DOHH2 (cell line): ENCODE measurements around the gene SAPCD1.

Experiments used
- H3F3A ChIP-seq: fragments of 200-600 bp; sonication (generic), shearing (Covaris generic); 2 replicates; pipeline ENCODE4 v1.6.0; 2016; ENCODE audit warnings: antibody characterized with exemption, mild to moderate bottlenecking; ENCODE audit not compliant: control insufficient read depth, insufficient read depth
- H3K27ac ChIP-seq: fragments of 200-600 bp; sonication (generic); 2 replicates; pipeline ENCODE4 v1.5.1; 2014; ENCODE audit warnings: low read depth, mild to moderate bottlenecking, low read length, moderate library complexity
- H3K27me3 ChIP-seq: fragments of 200-600 bp; sonication (generic); 2 replicates; pipeline ENCODE4 v1.6.1; 2014; ENCODE audit warnings: mild to moderate bottlenecking, low read length, mixed read lengths; ENCODE audit not compliant: control insufficient read depth
- H3K36me3 ChIP-seq: fragments of 200-600 bp; sonication (generic); 2 replicates; pipeline ENCODE4 v1.6.1; 2014; ENCODE audit warnings: mild to moderate bottlenecking, low read length, moderate library complexity, mixed read lengths; ENCODE audit not compliant: control insufficient read depth
- H3K4me1 ChIP-seq: fragments of 200-600 bp; sonication (generic); 2 replicates; pipeline ENCODE4 v1.6.1; 2014; ENCODE audit warnings: mild to moderate bottlenecking, low read length, mixed read lengths; ENCODE audit not compliant: control insufficient read depth
- H3K4me2 ChIP-seq: fragments of 200-600 bp; sonication (generic); 2 replicates; pipeline ENCODE4 v1.6.0; 2014; ENCODE audit warnings: mild to moderate bottlenecking, low read length, moderate library complexity
- H3K4me3 ChIP-seq: fragments of 200-600 bp; sonication (generic); 2 replicates; pipeline ENCODE4 v1.5.1; 2014; ENCODE audit warnings: mild to moderate bottlenecking, low read length, mixed read lengths
- H3K79me2 ChIP-seq: fragments of 200-600 bp; sonication (generic); 2 replicates; pipeline ENCODE4 v1.6.1; 2014; ENCODE audit warnings: mild to moderate bottlenecking, low read length, mixed read lengths; ENCODE audit not compliant: control insufficient read depth
- H3K9me2 ChIP-seq: fragments of 200-600 bp; sonication (generic); replicated peaks from 2 replicates; pipeline ENCODE4 v1.6.1; 2014; ENCODE audit warnings: mild to moderate bottlenecking, low read length, mixed read lengths; ENCODE audit not compliant: control insufficient read depth
- H3K9me3 ChIP-seq: fragments of 200-600 bp; sonication (generic); 2 replicates; pipeline ENCODE4 v1.6.1; 2014; ENCODE audit warnings: antibody characterized with exemption, low read length, mixed read lengths; ENCODE audit not compliant: control insufficient read depth, insufficient read depth
- H4K20me1 ChIP-seq: fragments of 200-600 bp; sonication (generic); 2 replicates; pipeline ENCODE4 v1.6.0; 2014; ENCODE audit warnings: low read depth, mild to moderate bottlenecking, antibody characterized with exemption, low read length, moderate library complexity; ENCODE audit not compliant: control insufficient read depth, insufficient read depth
- CTCF ChIP-seq: fragments of 200-600 bp; sonication (generic); IDR thresholded peaks from one replicate; pipeline ENCODE4 v1.5.1; 2014; ENCODE audit warnings: antibody characterized with exemption, mild to moderate bottlenecking, low read depth, low read length; ENCODE audit not compliant: poor library complexity, severe bottlenecking
- EZH2phosphoT487 ChIP-seq: fragments of 200-600 bp; sonication (generic); IDR thresholded peaks from 2 replicates; pipeline ENCODE4 v1.6.1; 2017; ENCODE audit warnings: borderline replicate concordance, mild to moderate bottlenecking, antibody characterized with exemption, low read length, moderate library complexity, mixed read lengths

SAPCD1 gene

GRCh38 chr6:31715022-31715958, 47.2 kb upstream of the SAPCD1 start, which contains the start of gene LY6G6D:
Gene LY6G6D (plus strand): TSS chr6:31715348. CDS start chr6:31715356, 8 bp downstream.
- H3F3A ChIP-seq: no peaks in the 10 kb centered on the region
- no peak within 1 kb of the TSS for H3K4me2 ChIP-seq
- no peak within 1 kb of the TSS for H3K27ac ChIP-seq
- peaks cover 5% of the 10 kb centered on the region; the same call in 1 of the 2 replicates for H3K4me1 ChIP-seq
- TF ChIP-seq EZH2phosphoT487 (no peak), CTCF (no peak)
- no peak within 1 kb of the TSS for H3K4me3 ChIP-seq
- H3K9me3 ChIP-seq: no peaks in the 10 kb centered on the region
- no peaks in the 10 kb centered on the region for H3K9me2 ChIP-seq
- peaks cover 42% of the 10 kb centered on the region for H3K27me3 ChIP-seq
- no peaks in the 10 kb centered on the region for H4K20me1 ChIP-seq
- H3K79me2 ChIP-seq: no peaks in the 10 kb centered on the region
- no peaks in the 10 kb centered on the region for H3K36me3 ChIP-seq

GRCh38 chr6:31717499-31718222, 44.8 kb upstream of the SAPCD1 start:
- H3K79me2 ChIP-seq: no peaks in the 10 kb centered on the region
- no peak for TF ChIP-seq CTCF
- TF ChIP-seq EZH2phosphoT487: no peak
- H3K36me3 ChIP-seq: no peaks in the 10 kb centered on the region
- no peak overlapping the region for H3K4me3 ChIP-seq
- no peaks in the 10 kb centered on the region for H3K9me2 ChIP-seq
- peaks cover 29% of the 10 kb centered on the region for H3K27me3 ChIP-seq
- no peak overlapping the region for H3K27ac ChIP-seq
- H4K20me1 ChIP-seq: no peaks in the 10 kb centered on the region
- no peak overlapping the region for H3K4me2 ChIP-seq
- no peaks in the 10 kb centered on the region for H3K9me3 ChIP-seq
- no peaks in the 10 kb centered on the region for H3F3A ChIP-seq
- H3K4me1 ChIP-seq: no peaks in the 10 kb centered on the region

- H3K4me2 ChIP-seq: no peak overlapping the region
These were observed 44.2 kb upstream of the SAPCD1 start for GRCh38 chr6:31718265-31718664.

More at GRCh38 chr6:31718265-31718664, 44.2 kb upstream of the SAPCD1 start:
- H3K36me3 ChIP-seq: no peaks in the 10 kb centered on the region
- no peaks in the 10 kb centered on the region for H4K20me1 ChIP-seq
- TF ChIP-seq CTCF (no peak), EZH2phosphoT487 (no peak)
- H3K79me2 ChIP-seq: no peaks in the 10 kb centered on the region
- no peaks in the 10 kb centered on the region for H3K9me2 ChIP-seq
- H3F3A ChIP-seq: no peaks in the 10 kb centered on the region
- no peaks in the 10 kb centered on the region for H3K4me1 ChIP-seq
- H3K9me3 ChIP-seq: no peaks in the 10 kb centered on the region
- H3K27ac ChIP-seq: no peak overlapping the region
- no peak overlapping the region for H3K4me3 ChIP-seq
- H3K27me3 ChIP-seq: peaks cover 23% of the 10 kb centered on the region
